HG03354 (cell line): ENCODE results near the gene ZDHHC18.

ENCODE experiments used
- ATAC-seq: cut with Tn5 transposase; IDR thresholded peaks from one replicate; pipeline ENCODE4 v1.9.1; 2021; ENCODE audit warnings: mild to moderate bottlenecking; ENCODE audit not compliant: unreplicated experiment, poor library complexity, severe bottlenecking

The ZDHHC18 gene, protein sequence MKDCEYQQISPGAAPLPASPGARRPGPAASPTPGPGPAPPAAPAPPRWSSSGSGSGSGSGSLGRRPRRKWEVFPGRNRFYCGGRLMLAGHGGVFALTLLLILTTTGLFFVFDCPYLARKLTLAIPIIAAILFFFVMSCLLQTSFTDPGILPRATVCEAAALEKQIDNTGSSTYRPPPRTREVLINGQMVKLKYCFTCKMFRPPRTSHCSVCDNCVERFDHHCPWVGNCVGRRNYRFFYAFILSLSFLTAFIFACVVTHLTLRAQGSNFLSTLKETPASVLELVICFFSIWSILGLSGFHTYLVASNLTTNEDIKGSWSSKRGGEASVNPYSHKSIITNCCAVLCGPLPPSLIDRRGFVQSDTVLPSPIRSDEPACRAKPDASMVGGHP

GRCh38 chr1:26826261-26827105 lies at the start of gene ZDHHC18:
Gene ZDHHC18, plus strand, starts transcription at chr1:26826688. Its CDS starts 117 bp downstream, at chr1:26826805.
- peak; percentile 79 for ATAC-seq

DNA sequence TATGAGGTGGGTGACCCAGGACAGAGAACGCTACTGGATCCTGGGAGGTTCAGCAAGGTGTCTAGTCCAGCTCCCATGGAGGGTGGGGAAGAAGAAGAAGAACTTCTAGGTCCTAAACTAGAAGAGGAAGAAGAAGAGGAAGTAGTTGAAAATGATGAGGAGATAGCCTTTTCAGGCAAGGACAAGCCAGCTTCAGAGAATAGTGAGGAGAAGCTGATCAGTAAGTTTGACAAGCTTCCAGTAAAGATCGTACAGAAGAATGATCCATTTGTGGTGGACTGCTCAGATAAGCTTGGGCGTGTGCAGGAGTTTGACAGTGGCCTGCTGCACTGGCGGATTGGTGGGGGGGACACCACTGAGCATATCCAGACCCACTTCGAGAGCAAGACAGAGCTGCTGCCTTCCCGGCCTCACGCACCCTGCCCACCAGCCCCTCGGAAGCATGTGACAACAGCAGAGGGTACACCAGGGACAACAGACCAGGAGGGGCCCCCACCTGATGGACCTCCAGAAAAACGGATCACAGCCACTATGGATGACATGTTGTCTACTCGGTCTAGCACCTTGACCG lies 47.3 kb upstream of the ZDHHC18 start:
- ATAC-seq = no peak

DNA sequence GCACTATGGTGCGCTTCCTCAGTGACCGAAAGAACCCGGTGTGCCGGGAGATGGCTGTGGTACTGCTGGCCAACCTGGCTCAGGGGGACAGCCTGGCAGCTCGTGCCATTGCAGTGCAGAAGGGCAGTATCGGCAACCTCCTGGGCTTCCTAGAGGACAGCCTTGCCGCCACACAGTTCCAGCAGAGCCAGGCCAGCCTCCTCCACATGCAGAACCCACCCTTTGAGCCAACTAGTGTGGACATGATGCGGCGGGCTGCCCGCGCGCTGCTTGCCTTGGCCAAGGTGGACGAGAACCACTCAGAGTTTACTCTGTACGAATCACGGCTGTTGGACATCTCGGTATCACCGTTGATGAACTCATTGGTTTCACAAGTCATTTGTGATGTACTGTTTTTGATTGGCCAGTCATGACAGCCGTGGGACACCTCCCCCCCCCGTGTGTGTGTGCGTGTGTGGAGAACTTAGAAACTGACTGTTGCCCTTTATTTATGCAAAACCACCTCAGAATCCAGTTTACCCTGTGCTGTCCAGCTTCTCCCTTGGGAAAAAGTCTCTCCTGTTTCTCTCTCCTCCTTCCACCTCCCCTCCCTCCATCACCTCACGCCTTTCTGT lies 46.0 kb upstream of the ZDHHC18 start:
- ATAC-seq = no peak

DNA sequence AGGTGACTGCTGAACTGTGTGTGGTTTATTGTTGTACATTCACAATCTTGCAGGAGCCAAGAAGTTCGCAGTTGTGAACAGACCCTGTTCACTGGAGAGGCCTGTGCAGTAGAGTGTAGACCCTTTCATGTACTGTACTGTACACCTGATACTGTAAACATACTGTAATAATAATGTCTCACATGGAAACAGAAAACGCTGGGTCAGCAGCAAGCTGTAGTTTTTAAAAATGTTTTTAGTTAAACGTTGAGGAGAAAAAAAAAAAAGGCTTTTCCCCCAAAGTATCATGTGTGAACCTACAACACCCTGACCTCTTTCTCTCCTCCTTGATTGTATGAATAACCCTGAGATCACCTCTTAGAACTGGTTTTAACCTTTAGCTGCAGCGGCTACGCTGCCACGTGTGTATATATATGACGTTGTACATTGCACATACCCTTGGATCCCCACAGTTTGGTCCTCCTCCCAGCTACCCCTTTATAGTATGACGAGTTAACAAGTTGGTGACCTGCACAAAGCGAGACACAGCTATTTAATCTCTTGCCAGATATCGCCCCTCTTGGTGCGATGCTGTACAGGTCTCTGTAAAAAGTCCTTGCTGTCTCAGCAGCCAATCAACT lies 45.2 kb upstream of the ZDHHC18 start:
- ATAC-seq = no peak

- no peak for ATAC-seq
These were observed 43.8 kb upstream of the ZDHHC18 start for GRCh38 chr1:26782521-26783212.

DNA sequence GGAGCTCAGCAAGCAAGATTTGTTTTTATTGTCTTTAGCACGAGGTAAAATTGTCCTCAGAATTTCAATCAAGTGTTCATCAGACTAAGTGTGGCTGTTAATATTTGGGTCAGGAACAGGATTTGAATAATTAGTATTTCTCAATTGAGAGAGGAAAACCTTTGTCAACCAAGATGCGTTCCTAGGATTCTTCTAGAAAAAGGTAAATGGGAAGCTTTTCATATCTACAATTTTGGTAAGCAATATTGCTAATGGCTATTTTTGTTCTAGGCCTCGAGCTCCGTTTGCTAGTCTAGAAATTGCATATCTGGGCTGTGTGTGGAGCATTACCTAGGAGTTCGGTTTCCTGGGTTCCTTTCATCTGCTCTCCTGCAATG lies 42.9 kb upstream of the ZDHHC18 start:
- ATAC-seq = no peak

GRCh38 chr1:26784023-26784871 lies 42.2 kb upstream of the ZDHHC18 start:
- ATAC-seq = no peak

DNA sequence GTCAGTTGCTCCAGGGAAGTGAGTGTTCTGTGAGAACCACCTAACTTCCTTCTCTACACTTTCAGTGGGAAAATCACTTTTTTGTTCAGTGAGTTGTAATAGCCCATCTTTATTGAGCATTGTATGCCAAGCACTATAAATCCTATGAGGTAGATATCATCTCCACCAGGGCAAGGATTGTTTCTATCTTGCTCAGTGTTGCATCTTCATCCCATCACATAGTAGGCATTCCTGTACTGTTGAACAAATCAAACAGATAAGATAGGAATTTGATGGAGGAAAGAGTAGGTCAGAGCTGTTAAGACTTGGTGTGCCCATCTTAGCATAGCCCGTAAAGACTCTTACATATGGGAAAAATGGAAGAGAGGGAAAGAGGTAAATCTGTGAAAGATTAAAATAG lies 41.6 kb upstream of the ZDHHC18 start:
- ATAC-seq = no peak

- ATAC-seq = no peak
These were observed 40.7 kb upstream of the ZDHHC18 start for GRCh38 chr1:26785611-26786436.

GRCh38 chr1:26786437-26787380 lies 39.8 kb upstream of the ZDHHC18 start:
- ATAC-seq = peak; percentile 15

- ATAC-seq = peak; percentile 48
These were observed 39.1 kb upstream of the ZDHHC18 start for GRCh38 chr1:26787381-26787705.

- peak; percentile 70 for ATAC-seq
These were observed 38.6 kb upstream of the ZDHHC18 start, which contains the start of gene PIGV for GRCh38 chr1:26787706-26788514. Gene PIGV, plus strand, starts transcription at chr1:26787950. Its CDS starts 2,866 bp downstream, at chr1:26790816.

GRCh38 chr1:26788515-26788785 lies 38.0 kb upstream of the ZDHHC18 start:
- no peak for ATAC-seq

GRCh38 chr1:26788836-26789611 lies 37.5 kb upstream of the ZDHHC18 start:
- ATAC-seq = peak; percentile 26

- no peak for ATAC-seq
These were observed 36.9 kb upstream of the ZDHHC18 start for GRCh38 chr1:26789612-26789865.
